GM18511 (cell line): ENCODE results near the gene MORC2.
A peak's percentile ranks its signal among the peaks of the same experiment; 100 is the strongest.

ENCODE experiments used
- ATAC-seq: cut with Tn5 transposase; IDR thresholded peaks from one replicate; pipeline ENCODE4 v1.9.1; 2021; ENCODE audit warnings: mild to moderate bottlenecking, moderate library complexity; ENCODE audit not compliant: unreplicated experiment

The MORC2 gene

GRCh38 chr22:30968015-30968923 is at the start of gene MORC2:
Gene MORC2, minus strand, starts transcription at chr22:30968774. Its CDS starts 885 bp downstream, at chr22:30967889.
- peak; percentile 44 for ATAC-seq

- no peak for ATAC-seq
These were observed 37.0 kb upstream of the MORC2 start for GRCh38 chr22:31005535-31005934.

GRCh38 chr22:31001124-31001770 is 32.7 kb upstream of the MORC2 start:
- ATAC-seq, result no peak

GRCh38 chr22:30998329-30998728 is 29.8 kb upstream of the MORC2 start:
- ATAC-seq, result no peak

- no peak for ATAC-seq
These were observed 27.9 kb upstream of the MORC2 start for GRCh38 chr22:30996462-30996861.

- no peak for ATAC-seq
These were observed 26.4 kb upstream of the MORC2 start for GRCh38 chr22:30994960-30995359.

- ATAC-seq, result no peak
These were observed 24.0 kb upstream of the MORC2 start for GRCh38 chr22:30992565-30992964.

GRCh38 chr22:30990690-30991089 is 22.1 kb upstream of the MORC2 start:
- no peak for ATAC-seq

- no peak for ATAC-seq
These were observed 20.9 kb upstream of the MORC2 start for GRCh38 chr22:30989474-30989873.

- no peak for ATAC-seq
These were observed 17.1 kb upstream of the MORC2 start for GRCh38 chr22:30985561-30986208.

- ATAC-seq, result no peak
These were observed 15.7 kb upstream of the MORC2 start for GRCh38 chr22:30984317-30984716.

GRCh38 chr22:30982512-30982911 is 13.9 kb upstream of the MORC2 start:
- no peak for ATAC-seq

GRCh38 chr22:30979932-30980331 is 11.4 kb upstream of the MORC2 start:
- no peak for ATAC-seq

GRCh38 chr22:30978304-30978962 is 9.9 kb upstream of the MORC2 start:
- ATAC-seq, result no peak

- ATAC-seq, result no peak
These were observed 1.8 kb upstream of the MORC2 start for GRCh38 chr22:30970356-30970746.

GRCh38 chr22:30969532-30970355 is 1.2 kb upstream of the MORC2 start:
- ATAC-seq, result peak; percentile 40

GRCh38 chr22:30968924-30969531 is 454 bp upstream of the MORC2 start, which contains the start of gene TUG1:
Gene TUG1, plus strand, starts transcription at chr22:30969265.
- ATAC-seq, result peak; percentile 89

GRCh38 chr22:30964858-30965257 is 3.7 kb downstream of the MORC2 start:
- ATAC-seq, result no peak

- no peak for ATAC-seq
These were observed 13.4 kb downstream of the MORC2 start for GRCh38 chr22:30955153-30955552.

- no peak for ATAC-seq
These were observed 15.4 kb downstream of the MORC2 start for GRCh38 chr22:30953206-30953605.
